Panc1 (cell line): ENCODE data around the gene NRP2. TPM values are rescaled to one million over a fixed set of nuclear protein-coding genes. Genes with fewer than 3 reads are reported as not detected.

Experiments
- ATAC-seq: fragments of 200-7000 bp; cut with Tn5 transposase; 2 replicates; pipeline ENCODE4 v1.9.1; 2020; ENCODE audit warnings: mild to moderate bottlenecking, moderate library complexity
- BruUV-seq: library from RNA; stranded (reverse); fragments of 400-500 nt; replicated peaks from 2 replicates; lab custom pipeline; 2021; lab: Mats Ljungman, UMichigan
- CTCF ChIA-PET: fragments of 300-600 bp; sonication (Branson Sonifier 250); formaldehyde crosslinking; loops from one replicate; lab custom pipeline; 2022; ENCODE audit warnings: antibody characterized with exemption; lab: Charles Lee
- POLR2A ChIA-PET: fragments of 300-600 bp; sonication (Branson Sonifier 250); formaldehyde crosslinking; loops from one replicate; lab custom pipeline; 2022; ENCODE audit warnings: antibody characterized with exemption; lab: Charles Lee
- DNase-seq: peaks from one replicate; pipeline ENCODE4 v3.0.0-alpha.2; 2010; ENCODE audit warnings: low read depth, low spot score
- H3K27ac ChIP-seq: 2 replicates; pipeline ENCODE4 v1.5.1; 2011; ENCODE audit warnings: mild to moderate bottlenecking, low read length, inconsistent platforms
- H3K27me3 ChIP-seq: fragments of 200-500 bp; sonication (Bioruptor generic); 2 replicates; pipeline ENCODE4 v1.6.0; 2014; ENCODE audit warnings: low read length, inconsistent platforms; ENCODE audit not compliant: control insufficient read depth, insufficient read depth
- H3K36me3 ChIP-seq: fragments of 200-500 bp; sonication (Bioruptor generic); 2 replicates; pipeline ENCODE4 v1.5.1; 2014; ENCODE audit warnings: inconsistent platforms, mild to moderate bottlenecking, low read length, moderate library complexity; ENCODE audit not compliant: control insufficient read depth, insufficient read depth
- H3K4me1 ChIP-seq: 2 replicates; pipeline ENCODE4 v1.5.1; 2011; ENCODE audit warnings: inconsistent platforms, mild to moderate bottlenecking, low read length, moderate library complexity; ENCODE audit not compliant: control insufficient read depth, insufficient read depth
- H3K4me3 ChIP-seq, 2 experiments: 2 replicates each; pipeline ENCODE4 v1.5.1; 2011 to 2012; ENCODE audit warnings: low read depth in 2 of 2, low read length in 2 of 2, mild to moderate bottlenecking in 2 of 2, inconsistent platforms in 1 of 2, moderate library complexity in 1 of 2
- H3K9me3 ChIP-seq: fragments of 200-500 bp; sonication (Bioruptor generic); 2 replicates; pipeline ENCODE4 v1.5.1; 2014; ENCODE audit warnings: low read depth, mild to moderate bottlenecking, inconsistent platforms, low read length, moderate library complexity; ENCODE audit not compliant: control insufficient read depth, insufficient read depth
- CTCF ChIP-seq: fragments of 450-650 bp; IDR thresholded peaks from 2 replicates; pipeline ENCODE4 v1.5.1; 2017; ENCODE audit warnings: mild to moderate bottlenecking
- POLR2AphosphoS5 ChIP-seq: IDR thresholded peaks from 2 replicates; pipeline ENCODE4 v1.6.1; 2012; ENCODE audit warnings: mild to moderate bottlenecking, low read depth, low read length, moderate library complexity
- REST ChIP-seq, 2 experiments: IDR thresholded peaks; 2 replicates each; pipeline ENCODE4 v1.6.1; 2011 to 2012; ENCODE audit warnings: low read depth in 2 of 2, control low read depth in 1 of 2, low read length in 1 of 2, mild to moderate bottlenecking in 1 of 2, moderate library complexity in 1 of 2; ENCODE audit not compliant: insufficient read depth in 1 of 2
- SIN3A ChIP-seq: IDR thresholded peaks from 2 replicates; pipeline ENCODE4 v1.6.1; 2012; ENCODE audit warnings: low read depth, mild to moderate bottlenecking, low read length, moderate library complexity, borderline replicate concordance; ENCODE audit not compliant: insufficient read depth
- TCF7L2 ChIP-seq: IDR thresholded peaks from 2 replicates; pipeline ENCODE4 v1.6.1; 2011; ENCODE audit warnings: mild to moderate bottlenecking, low read depth, low read length, inconsistent platforms
- in situ Hi-C: cut with HindIII; loops from 2 replicates; pipeline ENCODE4 v1.10.0; 2016; ENCODE audit warnings: low sequenced_read_pairs, low pct_unique_long_range_greater_than_20kb
- intact Hi-C: fragments of 100-400 bp; cut with micrococcal nuclease; formaldehyde crosslinking; loops from one replicate; pipeline ENCODE4 v1.10.0; 2022; ENCODE audit not compliant: unreplicated experiment
- total RNA-seq: library from RNA; stranded (reverse); gene quantifications from one replicate; pipeline ENCODE4 v1.2.1, GENCODE V29; 2021; ENCODE audit not compliant: unreplicated experiment

NRP2 gene
- total RNA-seq, 1 experiment from 2014 or later, result 6.7 TPM

- BruUV-seq, result no TSS peak
- H3K4me1 ChIP-seq, result no peaks in the 10 kb centered on the region
- no peak overlapping the region for H3K27ac ChIP-seq
- CTCF ChIA-PET, result no interaction called here
- TF ChIP-seq CTCF, result no peak
- no peak for TF ChIP-seq TCF7L2
- TF ChIP-seq SIN3A, result no peak
- TF ChIP-seq REST (IDR thresholded peaks at IDR 0.05; ENCODE audit: insufficient read depth in 1 of 2, low read depth in 2 of 2, low read length in 1 of 2), result no peak
- TF ChIP-seq POLR2AphosphoS5, result no peak
- intact Hi-C loops, result no loop called here
- peaks cover 4% of the 10 kb centered on the region; the same call in 1 of the 2 replicates for H3K27me3 ChIP-seq
- no peak for ATAC-seq
- no peak overlapping the region for H3K4me3 ChIP-seq
- in situ Hi-C loops, result no loop called here
- H3K9me3 ChIP-seq, result no peaks in the 10 kb centered on the region
- no peaks in the 10 kb centered on the region for H3K36me3 ChIP-seq
- POLR2A ChIA-PET, result no interaction called here
- DNase-seq, result no peak
Measured at GRCh38 chr2:205754285-205754923, 72.1 kb downstream of the NRP2 start.

GRCh38 chr2:205754924-205755321 is 72.6 kb downstream of the NRP2 start:
- ATAC-seq (no peak; the same call in 1 of the 2 replicates), DNase-seq (no peak)
- CTCF ChIA-PET, result no interaction called here
- H3K27ac ChIP-seq, result no peak overlapping the region
- in situ Hi-C loops (no loop called here), intact Hi-C loops (no loop called here)
- no peaks in the 10 kb centered on the region for H3K36me3 ChIP-seq
- H3K9me3 ChIP-seq, result no peaks in the 10 kb centered on the region
- H3K4me1 ChIP-seq, result no peaks in the 10 kb centered on the region
- H3K4me3 ChIP-seq, result no peak overlapping the region
- POLR2A ChIA-PET, result no interaction called here
- BruUV-seq, result no TSS peak
- H3K27me3 ChIP-seq, result peaks cover 4% of the 10 kb centered on the region; the same call in 1 of the 2 replicates
- TF ChIP-seq TCF7L2 (no peak), REST (IDR thresholded peaks at IDR 0.05; ENCODE audit: insufficient read depth in 1 of 2, low read depth in 2 of 2, low read length in 1 of 2) (no peak), SIN3A (no peak), POLR2AphosphoS5 (no peak), CTCF (no peak)
